Lung (tissue), 12 donors: ENCODE data around the gene FAM120B. TPM values are rescaled to one million over a fixed set of nuclear protein-coding genes. Genes with fewer than 3 reads are reported as not detected.

Experiments
- ATAC-seq: fragments of 200-7000 bp; cut with Tn5 transposase; one replicate; pipeline ENCODE4 v1.9.1; 2020; ENCODE audit warnings: moderate number of reproducible peaks; ENCODE audit not compliant: insufficient read depth, low FRiP score
- DNase-seq, 3 donors: peaks; one replicate each; pipeline ENCODE4 v3.0.0-alpha.2; 2013 to 2017
- H3K27ac ChIP-seq, 2 donors: one replicate each; pipeline ENCODE4 v1.5.1; 2013; ENCODE audit warnings: mild to moderate bottlenecking in 2 of 2, moderate library complexity in 2 of 2, control low read depth in 1 of 2, inconsistent platforms in 1 of 2, low read depth in 1 of 2, low read length in 1 of 2
- H3K27me3 ChIP-seq, 3 donors: one replicate each; pipeline ENCODE4 v1.5.1; 2013; ENCODE audit warnings: low read length in 2 of 3; ENCODE audit not compliant: control insufficient read depth in 3 of 3, insufficient read depth in 3 of 3
- H3K36me3 ChIP-seq, 4 donors: one replicate each; pipeline ENCODE4 v1.5.1; 2013; ENCODE audit warnings: low read length in 4 of 4, mild to moderate bottlenecking in 1 of 4, moderate library complexity in 1 of 4; ENCODE audit not compliant: control insufficient read depth in 4 of 4, insufficient read depth in 4 of 4
- H3K4me1 ChIP-seq, 5 donors: one replicate each; pipeline ENCODE4 v1.5.1; 2013; ENCODE audit warnings: low read length in 5 of 5, mild to moderate bottlenecking in 2 of 5, moderate library complexity in 1 of 5; ENCODE audit not compliant: control insufficient read depth in 5 of 5, insufficient read depth in 5 of 5
- H3K4me3 ChIP-seq: one replicate; pipeline ENCODE4 v1.5.1; 2013; ENCODE audit warnings: mild to moderate bottlenecking, control low read depth, moderate library complexity
- H3K9ac ChIP-seq, 2 donors: one replicate each; pipeline ENCODE4 v1.5.1; 2013; ENCODE audit warnings: low read length in 2 of 2, control low read depth in 1 of 2; ENCODE audit not compliant: insufficient read depth in 1 of 2
- H3K9me3 ChIP-seq, 4 donors: one replicate each; pipeline ENCODE4 v1.5.1; 2013; ENCODE audit warnings: low read length in 3 of 4, mild to moderate bottlenecking in 1 of 4, moderate library complexity in 1 of 4; ENCODE audit not compliant: control insufficient read depth in 4 of 4, insufficient read depth in 3 of 4
- WGBS, 2 donors: extraction: QIAGEN DNeasy Blood & Tissue Kit; methylation state at CpG; one replicate each; pipeline ENCODE4 v1.1.7; 2013; 5-methylcytosine and 5-hydroxymethylcytosine counted together
- polyA plus RNA-seq, 2 donors: library from polyadenylated mRNA; stranded (reverse); fragments of 200-250 nt; gene quantifications; one replicate each; pipeline ENCODE4 v1.2.1, GENCODE V29; 2013
- total RNA-seq, 2 donors: library from RNA; depleted of rRNA in 1 of 2; stranded (reverse); fragments of >200 nt in 1 of 2; gene quantifications; one replicate each; pipeline ENCODE4 v1.2.1, GENCODE V29; 2014 to 2021
- TF ChIP-seq, protein P1 (sequence below): IDR thresholded peaks from 2 replicates; pipeline ENCODE4 v1.5.1; 2012; ENCODE audit warnings: mild to moderate bottlenecking; ENCODE audit errors: control extremely low read depth, extremely low read depth
- donor health status: control.
- donor health status: control.
- donor health status: Bipolar disorder and iron deficiency.
- donor health status: healthy.
- donor health status: DM: yes; HTN: yes; CAD: no.

The FAM120B gene
- total and polyA plus RNA-seq, 4 donors, result 8.5 to 35.6 (median 20.7) TPM

DNA sequence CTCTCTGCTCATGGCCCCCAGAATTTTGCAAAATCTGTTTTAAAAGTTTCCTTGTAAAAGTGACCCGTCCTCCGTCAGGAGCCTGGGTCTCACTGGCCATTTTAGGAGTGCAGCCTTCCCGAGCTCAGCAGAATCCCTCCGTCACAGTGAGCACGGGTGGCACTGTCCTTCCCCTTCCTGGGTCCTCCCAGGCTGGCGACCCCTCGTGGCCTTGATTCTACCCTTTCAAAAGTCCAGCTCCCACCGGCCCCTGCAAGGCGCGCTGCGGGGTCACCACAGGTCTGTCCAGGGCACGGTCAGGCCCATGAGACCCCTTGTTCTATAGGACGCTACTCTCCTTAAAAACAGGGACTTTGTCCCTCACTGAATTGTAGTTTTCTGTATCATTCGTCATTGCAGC, 133.9 kb downstream of the FAM120B start:
- peaks cover 0 to 47% (median 11%) of the 10 kb centered on the region in 5 donors for H3K4me1 ChIP-seq
- H3K27ac ChIP-seq, result no peak overlapping the region
- H3K9ac ChIP-seq, result no peak overlapping the region
- 91% methylated on average over 14 of the region's 14 CpGs for WGBS, 2 donors
- H3K27me3 ChIP-seq, result no peaks in the 10 kb centered on the region
- peaks cover 0 to 3% (median 1%) of the 10 kb centered on the region in 4 donors for H3K9me3 ChIP-seq
- ATAC-seq (no peak), DNase-seq (no peak)
- no peak overlapping the region for H3K4me3 ChIP-seq
- TF ChIP-seq, protein P1, sequence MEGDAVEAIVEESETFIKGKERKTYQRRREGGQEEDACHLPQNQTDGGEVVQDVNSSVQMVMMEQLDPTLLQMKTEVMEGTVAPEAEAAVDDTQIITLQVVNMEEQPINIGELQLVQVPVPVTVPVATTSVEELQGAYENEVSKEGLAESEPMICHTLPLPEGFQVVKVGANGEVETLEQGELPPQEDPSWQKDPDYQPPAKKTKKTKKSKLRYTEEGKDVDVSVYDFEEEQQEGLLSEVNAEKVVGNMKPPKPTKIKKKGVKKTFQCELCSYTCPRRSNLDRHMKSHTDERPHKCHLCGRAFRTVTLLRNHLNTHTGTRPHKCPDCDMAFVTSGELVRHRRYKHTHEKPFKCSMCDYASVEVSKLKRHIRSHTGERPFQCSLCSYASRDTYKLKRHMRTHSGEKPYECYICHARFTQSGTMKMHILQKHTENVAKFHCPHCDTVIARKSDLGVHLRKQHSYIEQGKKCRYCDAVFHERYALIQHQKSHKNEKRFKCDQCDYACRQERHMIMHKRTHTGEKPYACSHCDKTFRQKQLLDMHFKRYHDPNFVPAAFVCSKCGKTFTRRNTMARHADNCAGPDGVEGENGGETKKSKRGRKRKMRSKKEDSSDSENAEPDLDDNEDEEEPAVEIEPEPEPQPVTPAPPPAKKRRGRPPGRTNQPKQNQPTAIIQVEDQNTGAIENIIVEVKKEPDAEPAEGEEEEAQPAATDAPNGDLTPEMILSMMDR, result no peak
- H3K36me3 ChIP-seq, result no peaks in the 10 kb centered on the region

DNA sequence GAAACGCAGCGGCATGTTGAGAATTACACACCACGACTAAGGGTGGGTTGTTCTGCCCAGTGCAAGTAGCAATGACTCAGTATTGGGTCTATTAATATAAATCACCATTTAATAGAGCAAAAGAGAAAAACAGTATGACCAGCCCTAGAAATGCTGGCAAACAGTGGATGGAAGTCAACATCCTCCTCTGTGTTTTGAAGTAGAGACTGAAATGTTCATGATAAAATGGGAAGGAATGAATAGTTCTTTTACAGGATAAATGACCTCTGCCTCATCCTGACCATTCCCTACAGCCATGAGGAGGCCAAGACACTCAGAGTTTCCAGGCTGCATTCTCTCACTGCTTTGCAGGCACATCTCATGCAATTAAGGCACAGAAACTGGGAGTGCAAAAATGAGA, 134.8 kb downstream of the FAM120B start:
- Histone ChIP-seq H3K9me3 (peaks cover 0 to 2% (median 0%) of the 10 kb centered on the region in 4 donors), H3K9ac (no peak overlapping the region), H3K4me3 (no peak overlapping the region), H3K36me3 (no peaks in the 10 kb centered on the region), H3K4me1 (peaks cover 0 to 56% (median 13%) of the 10 kb centered on the region in 5 donors), H3K27ac (no peak overlapping the region), H3K27me3 (no peaks in the 10 kb centered on the region)
- DNase-seq, result no peak
- WGBS, 2 donors, result 89 to 92% methylated on average over 3 of the region's 3 CpGs
- TF ChIP-seq, protein P1, result no peak
- ATAC-seq, result no peak

DNA sequence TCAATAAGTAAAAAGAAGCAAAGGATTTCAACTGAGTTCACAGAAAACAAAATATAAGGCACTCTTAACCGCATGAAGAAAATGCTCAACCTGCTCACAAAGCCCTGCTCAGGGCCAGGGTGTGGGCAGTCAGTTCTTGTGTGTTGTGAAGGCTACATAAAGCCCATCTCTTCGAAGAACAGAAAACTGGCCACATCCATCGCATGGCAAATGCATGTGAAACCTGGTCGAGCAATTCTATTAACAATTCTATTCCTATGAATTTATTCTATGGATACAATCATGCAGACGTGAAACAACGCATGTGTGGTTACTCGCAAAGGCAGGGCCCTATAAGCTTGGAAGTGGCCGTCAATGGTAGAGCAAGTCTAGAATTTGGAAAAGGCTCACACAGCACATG, 136.0 kb downstream of the FAM120B start:
- Histone ChIP-seq H3K27ac (no peak overlapping the region), H3K9ac (no peak overlapping the region), H3K9me3 (no peaks in the 10 kb centered on the region), H3K36me3 (no peaks in the 10 kb centered on the region), H3K4me1 (peaks cover 0 to 52% (median 13%) of the 10 kb centered on the region in 5 donors), H3K27me3 (peaks cover 0 to 2% (median 0%) of the 10 kb centered on the region in 3 donors), H3K4me3 (no peak overlapping the region)
- DNase-seq (no peak), ATAC-seq (no peak)
- 96 to 97% methylated on average over 8 of the region's 8 CpGs for WGBS, 2 donors
- TF ChIP-seq, protein P1, result no peak

DNA sequence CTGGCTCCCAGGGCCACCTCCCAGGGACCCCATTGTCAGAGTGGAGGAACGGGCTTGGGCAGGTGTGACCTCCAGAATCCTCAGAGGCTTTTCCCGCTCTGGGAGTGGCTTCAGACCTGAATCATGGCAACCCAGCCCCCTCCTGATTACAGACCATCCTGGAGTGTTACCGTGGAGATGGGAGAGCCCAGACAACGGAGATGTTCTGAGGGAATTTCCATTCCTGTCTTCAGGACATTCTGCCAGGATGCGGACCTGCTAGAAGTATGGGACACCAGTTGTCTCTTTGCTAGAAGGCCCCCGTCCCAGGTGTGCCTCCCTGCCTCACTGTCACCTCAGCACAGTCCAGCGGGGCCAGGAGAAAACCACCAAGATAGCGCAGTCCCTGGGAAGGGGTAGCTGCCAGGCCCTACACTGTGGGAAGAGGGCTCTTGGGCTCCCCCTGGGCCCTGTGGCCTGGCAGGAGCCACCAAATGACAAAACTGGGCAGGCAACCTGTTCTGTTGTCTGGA, 136.6 kb downstream of the FAM120B start:
- Histone ChIP-seq H3K9ac (no peak overlapping the region), H3K27ac (no peak overlapping the region), H3K4me1 (peaks cover 0 to 46% (median 13%) of the 10 kb centered on the region in 5 donors), H3K9me3 (no peaks in the 10 kb centered on the region), H3K27me3 (peaks cover 0 to 2% (median 0%) of the 10 kb centered on the region in 3 donors), H3K36me3 (no peaks in the 10 kb centered on the region), H3K4me3 (no peak overlapping the region)
- DNase-seq (no peak), ATAC-seq (no peak)
- TF ChIP-seq, protein P1, result no peak
- WGBS, 2 donors, result 88 to 96% methylated on average over 8 of the region's 8 CpGs
